Keratinocyte (primary cell): Measurements from ENCODE around the gene ITGB5.

Source experiments
- EZH2 ChIP-seq: IDR thresholded peaks from one replicate; pipeline ENCODE4 v1.6.1; 2012; ENCODE audit warnings: inconsistent platforms, mild to moderate bottlenecking, low read length, moderate library complexity
- TF ChIP-seq, protein P1 (sequence below), 3 experiments: IDR thresholded peaks in 1 of 3; conservative IDR thresholded peaks in 1 of 3; optimal IDR thresholded peaks in 1 of 3; 2 replicates in 2 of 3; 3 replicates in 1 of 3; pipeline versions ENCODE3 to v1.5.1; 2011; ENCODE audit warnings: low read length in 3 of 3, mild to moderate bottlenecking in 3 of 3, moderate library complexity in 2 of 3, control low read depth in 1 of 3, inconsistent platforms in 1 of 3; ENCODE audit not compliant: insufficient read depth in 2 of 3; ENCODE audit errors: extremely low read depth in 1 of 3

DNA sequence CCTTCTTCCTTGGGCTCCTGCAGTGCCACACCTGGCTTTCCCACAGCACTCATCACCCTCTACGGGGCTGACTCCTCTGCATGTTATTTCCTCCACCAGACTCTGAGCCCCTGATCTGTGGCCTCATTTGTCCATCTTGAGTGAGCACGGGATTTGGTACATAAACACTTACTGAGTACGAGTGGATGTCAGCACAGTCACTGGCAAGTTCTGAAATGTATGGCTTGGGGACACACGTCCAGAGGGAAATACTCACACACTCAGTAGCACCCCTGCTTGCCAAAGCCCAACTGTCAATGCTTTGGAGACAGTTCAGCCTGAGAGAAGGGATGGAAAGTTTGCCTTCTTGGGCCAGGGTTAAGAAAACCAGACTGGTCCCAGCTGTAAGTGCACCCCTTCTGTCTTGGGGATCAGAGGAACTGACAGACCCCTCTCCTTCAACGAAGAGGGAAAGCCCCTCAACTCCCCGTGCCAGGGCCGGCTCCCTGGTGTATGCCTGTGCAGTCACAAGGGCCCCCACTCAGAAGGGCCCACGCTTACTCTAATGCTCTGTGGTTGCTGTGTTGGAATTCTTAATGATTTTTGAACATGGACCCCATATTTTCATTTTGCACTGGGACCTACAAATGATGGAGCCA lies 85.0 kb downstream of the ITGB5 start:
- TF ChIP-seq, protein P1, sequence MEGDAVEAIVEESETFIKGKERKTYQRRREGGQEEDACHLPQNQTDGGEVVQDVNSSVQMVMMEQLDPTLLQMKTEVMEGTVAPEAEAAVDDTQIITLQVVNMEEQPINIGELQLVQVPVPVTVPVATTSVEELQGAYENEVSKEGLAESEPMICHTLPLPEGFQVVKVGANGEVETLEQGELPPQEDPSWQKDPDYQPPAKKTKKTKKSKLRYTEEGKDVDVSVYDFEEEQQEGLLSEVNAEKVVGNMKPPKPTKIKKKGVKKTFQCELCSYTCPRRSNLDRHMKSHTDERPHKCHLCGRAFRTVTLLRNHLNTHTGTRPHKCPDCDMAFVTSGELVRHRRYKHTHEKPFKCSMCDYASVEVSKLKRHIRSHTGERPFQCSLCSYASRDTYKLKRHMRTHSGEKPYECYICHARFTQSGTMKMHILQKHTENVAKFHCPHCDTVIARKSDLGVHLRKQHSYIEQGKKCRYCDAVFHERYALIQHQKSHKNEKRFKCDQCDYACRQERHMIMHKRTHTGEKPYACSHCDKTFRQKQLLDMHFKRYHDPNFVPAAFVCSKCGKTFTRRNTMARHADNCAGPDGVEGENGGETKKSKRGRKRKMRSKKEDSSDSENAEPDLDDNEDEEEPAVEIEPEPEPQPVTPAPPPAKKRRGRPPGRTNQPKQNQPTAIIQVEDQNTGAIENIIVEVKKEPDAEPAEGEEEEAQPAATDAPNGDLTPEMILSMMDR (optimal IDR thresholded peaks at IDR 0.05 in 1 of 3, IDR thresholded peaks at IDR 0.05 in 1 of 3, conservative IDR thresholded peaks at IDR 0.05 in 1 of 3; ENCODE audit: extremely low read depth in 1 of 3, insufficient read depth in 2 of 3, low read length in 3 of 3), result no peak
- no peak for TF ChIP-seq EZH2
